Heart right ventricle (tissue), 16 donors: ENCODE measurements around the gene THSD4. TPM values are rescaled to one million over a fixed set of nuclear protein-coding genes. Genes with fewer than 3 reads are reported as not detected.

Source experiments
- ATAC-seq, 8 donors: fragments of 200-7000 bp; cut with Tn5 transposase; one replicate each; pipeline ENCODE4 v1.9.1; 2020; ENCODE audit warnings: mild to moderate bottlenecking in 8 of 8, moderate library complexity in 8 of 8, moderate number of reproducible peaks in 1 of 8
- DNase-seq, 2 donors: peaks; one replicate each; pipeline ENCODE4 v3.0.0-alpha.2; 2020
- H3K27ac ChIP-seq, 10 donors: fragments of 200-600 bp; sonication (generic) in 2 of 10; one replicate each; pipeline versions ENCODE4 v1.5.0 to v1.8.0; 2020 to 2022; ENCODE audit warnings: mild to moderate bottlenecking in 3 of 10
- H3K27me3 ChIP-seq, 7 donors: fragments of 200-600 bp; one replicate each; pipeline ENCODE4 v1.8.0; 2021 to 2022; ENCODE audit warnings: mild to moderate bottlenecking in 2 of 7
- H3K36me3 ChIP-seq, 9 donors: fragments of 200-600 bp; sonication (generic) in 1 of 9; one replicate each; pipeline versions ENCODE4 v1.5.0 to v1.8.0; 2020 to 2022; ENCODE audit warnings: mild to moderate bottlenecking in 2 of 9
- H3K4me1 ChIP-seq, 9 donors: fragments of 200-600 bp; sonication (generic) in 1 of 9; one replicate each; pipeline versions ENCODE4 v1.5.0 to v1.8.0; 2020 to 2022; ENCODE audit warnings: mild to moderate bottlenecking in 4 of 9
- H3K4me3 ChIP-seq, 10 donors: fragments of 200-600 bp; sonication (generic) in 2 of 10; one replicate each; pipeline versions ENCODE4 v1.5.0 to v1.8.0; 2020 to 2022; ENCODE audit warnings: mild to moderate bottlenecking in 7 of 10, moderate library complexity in 2 of 10
- H3K9me3 ChIP-seq, 11 donors: fragments of 200-600 bp in 10 of 11; sonication (generic) in 2 of 11; one replicate each; pipeline versions ENCODE4 v1.5.0 to v1.8.0; 2013 to 2022; ENCODE audit warnings: mild to moderate bottlenecking in 2 of 11, control low read depth in 1 of 11, moderate library complexity in 1 of 11
- WGBS, 2 donors: extraction: QIAGEN DNeasy Blood & Tissue Kit; methylation state at CpG; one replicate each; pipeline ENCODE4 v1.1.7; 2013; ENCODE audit warnings: inconsistent platforms in 1 of 2; 5-methylcytosine and 5-hydroxymethylcytosine counted together
- intact Hi-C, 10 donors: fragments of 100-400 bp; cut with DNase I; formaldehyde crosslinking; loops; one replicate each; pipeline versions ENCODE4 v1.11.1 to v1.14.2; 2022
- polyA plus RNA-seq, 2 donors: library from polyadenylated mRNA; stranded (reverse); fragments of 200-250 nt; gene quantifications; one replicate each; pipeline ENCODE4 v1.2.3, GENCODE V29; 2013
- total RNA-seq, 10 donors: library from RNA; stranded (reverse); fragmentation: NEBNext Ultra II Directional in 3 of 10; extraction: Animal tissue kit (Norgen Biotek cat#: 25700) in 3 of 10; gene quantifications; one replicate each; pipeline versions ENCODE4 v1.2.1 to v1.2.4, GENCODE V29; 2021 to 2023
- TF ChIP-seq, protein P1 (sequence below), 9 donors: fragments of 200-600 bp; sonication (generic) in 2 of 9; IDR thresholded peaks; one replicate each; pipeline versions ENCODE4 v1.5.0 to v1.8.0; 2021 to 2022; ENCODE audit warnings: antibody characterized with exemption in 9 of 9, mild to moderate bottlenecking in 5 of 9, moderate library complexity in 1 of 9
- donor health status: Arrhythmogenic right ventricular cardiomyopathy.
- donor health status: ischemic (EF 13 %, LVEDD 7.1; RV severe dilation, severe dysfunction).
- donor health status: healthy with polysubstance abuse.
- donor health status: DM: no; HTN: yes; CAD: no.
- donor health status: DM: no; HTN: no; CAD: no.
- donor health status: ischemic (EF 25% LVEDD 6.9; RV normal size, moderate dysfunction).
- donor health status: ischemic (EF 25% LVEDD 5.7; RV mildly dilated, moderate dysfunction).
- donor health status: healthy.
- donor health status: DM: yes; HTN: yes; CAD: no.
- donor health status: Ischemic cardiomyopathy.
- donor health status: ischemic (EF 35%, LVEDD 5.7; RV mildly dilated, moderate dysfunction).
- donor health status: nonischemic (EF 11% LVEDD 7.7; RV severe dilation, severe dysfunction).
- donor health status: DM: yes; HTN: yes; CAD: no.
- donor health status: PGD.
- donor health status: ischemic (EF 29% LVEDD 5.4; RV normal size, mild dysfunction).
- donor health status: nonischemic (EF 23%, LVEDD 6.1; RV moderate dilation, normal function).

The THSD4 gene
- total and polyA plus RNA-seq, 12 donors: 20.8 to 212 (median 139) TPM

DNA sequence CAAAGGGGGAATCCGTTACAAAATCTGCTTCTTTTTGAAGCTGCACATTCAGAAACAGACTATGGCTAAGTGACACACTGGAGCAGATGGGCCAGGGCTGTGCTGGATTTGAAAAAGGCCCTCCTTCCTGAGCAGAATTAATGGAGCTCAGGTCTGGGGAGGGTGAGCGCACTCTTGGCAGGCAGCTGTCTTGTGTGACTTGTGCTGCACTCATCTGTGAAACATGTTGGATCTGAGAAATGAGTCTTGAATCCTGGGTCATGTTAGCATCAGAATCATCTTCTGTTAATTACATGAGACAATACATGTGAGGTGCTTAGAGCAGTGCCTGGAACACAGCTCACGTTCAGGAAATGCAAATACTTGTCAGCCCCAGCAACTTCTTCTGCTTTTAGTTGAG lies 219.6 kb downstream of the THSD4 start:
- ATAC-seq (no peak), DNase-seq (no peak)
- WGBS, 2 donors: 88 to 91% methylated on average over 3 of the region's 3 CpGs
- Histone ChIP-seq H3K4me3 (no peak overlapping the region), H3K36me3 (peaks cover 0 to 11% (median 0%) of the 10 kb centered on the region in 9 donors), H3K27ac (peak overlapping the region in 5 of 10 donors; percentile 4 to 90 (median 87)), H3K9me3 (no peaks in the 10 kb centered on the region), H3K27me3 (no peaks in the 10 kb centered on the region), H3K4me1 (peaks cover 8 to 61% (median 24%) of the 10 kb centered on the region in 9 donors)
- TF ChIP-seq, protein P1, sequence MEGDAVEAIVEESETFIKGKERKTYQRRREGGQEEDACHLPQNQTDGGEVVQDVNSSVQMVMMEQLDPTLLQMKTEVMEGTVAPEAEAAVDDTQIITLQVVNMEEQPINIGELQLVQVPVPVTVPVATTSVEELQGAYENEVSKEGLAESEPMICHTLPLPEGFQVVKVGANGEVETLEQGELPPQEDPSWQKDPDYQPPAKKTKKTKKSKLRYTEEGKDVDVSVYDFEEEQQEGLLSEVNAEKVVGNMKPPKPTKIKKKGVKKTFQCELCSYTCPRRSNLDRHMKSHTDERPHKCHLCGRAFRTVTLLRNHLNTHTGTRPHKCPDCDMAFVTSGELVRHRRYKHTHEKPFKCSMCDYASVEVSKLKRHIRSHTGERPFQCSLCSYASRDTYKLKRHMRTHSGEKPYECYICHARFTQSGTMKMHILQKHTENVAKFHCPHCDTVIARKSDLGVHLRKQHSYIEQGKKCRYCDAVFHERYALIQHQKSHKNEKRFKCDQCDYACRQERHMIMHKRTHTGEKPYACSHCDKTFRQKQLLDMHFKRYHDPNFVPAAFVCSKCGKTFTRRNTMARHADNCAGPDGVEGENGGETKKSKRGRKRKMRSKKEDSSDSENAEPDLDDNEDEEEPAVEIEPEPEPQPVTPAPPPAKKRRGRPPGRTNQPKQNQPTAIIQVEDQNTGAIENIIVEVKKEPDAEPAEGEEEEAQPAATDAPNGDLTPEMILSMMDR (IDR thresholded peaks at IDR 0.05): no peak
- intact Hi-C loops: loop anchor here in 5 of 10 donors (5.0 to 10.0 kb wide), 3 partner anchors 70 to 220 kb away; partner anchors contain the start of gene THSD4 (in 4 of the 5)

DNA sequence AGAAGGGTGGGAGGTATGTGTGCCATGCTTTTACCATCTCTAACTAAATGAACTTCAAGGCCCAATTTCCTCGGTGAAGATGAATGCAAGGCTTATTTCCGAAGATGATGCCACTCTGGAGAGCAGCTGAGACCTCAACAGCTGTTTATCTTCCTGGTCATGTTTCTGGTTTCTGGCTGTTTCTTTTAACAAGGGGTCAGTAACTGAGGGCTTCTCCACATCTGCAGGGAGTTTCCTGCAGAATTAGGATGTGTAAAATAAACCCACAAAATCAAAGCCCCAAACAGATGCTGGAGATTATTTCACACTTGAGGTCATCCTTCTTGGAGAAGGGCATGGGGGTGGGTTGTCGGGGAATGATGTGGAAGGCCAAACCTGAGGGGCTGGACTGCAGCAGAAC lies 220.3 kb downstream of the THSD4 start:
- ATAC-seq (no peak), DNase-seq (no peak)
- intact Hi-C loops: loop anchor here in 5 of 10 donors (5.0 to 10.0 kb wide), 3 partner anchors 69 to 221 kb away; partner anchors contain the start of gene THSD4 (in 4 of the 5)
- 73 to 86% methylated on average over 3 of the region's 3 CpGs for WGBS, 2 donors
- Histone ChIP-seq H3K4me1 (peaks cover 7 to 54% (median 18%) of the 10 kb centered on the region in 9 donors), H3K9me3 (no peaks in the 10 kb centered on the region), H3K27ac (peak overlapping the region in 4 of 10 donors; percentile 2 to 89 (median 7)), H3K4me3 (no peak overlapping the region), H3K27me3 (no peaks in the 10 kb centered on the region), H3K36me3 (peaks cover 0 to 11% (median 0%) of the 10 kb centered on the region in 9 donors)
- TF ChIP-seq, protein P1 (IDR thresholded peaks at IDR 0.05): no peak

DNA sequence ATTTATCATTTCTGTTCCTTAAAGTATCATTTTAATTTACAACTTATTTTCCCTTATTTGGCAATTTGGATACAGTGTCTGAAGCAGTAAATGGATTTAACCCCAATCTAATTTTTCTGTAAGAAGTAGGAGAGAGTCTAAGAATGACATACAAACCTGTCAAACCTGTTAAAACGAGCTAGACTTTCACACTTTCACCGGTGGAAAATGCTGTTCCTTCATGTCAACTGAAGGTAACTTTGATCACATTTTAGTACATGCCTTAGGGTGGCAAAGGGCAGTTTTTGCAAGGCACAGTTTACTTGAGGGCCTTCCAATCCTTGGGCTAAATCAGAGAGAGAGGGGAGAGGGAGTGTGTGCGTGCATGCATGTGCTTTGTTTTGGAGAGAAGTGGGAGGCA lies 221.4 kb downstream of the THSD4 start:
- H3K27ac ChIP-seq: peak overlapping the region in 7 of 10 donors; percentile 28 to 94 (median 89)

DNA sequence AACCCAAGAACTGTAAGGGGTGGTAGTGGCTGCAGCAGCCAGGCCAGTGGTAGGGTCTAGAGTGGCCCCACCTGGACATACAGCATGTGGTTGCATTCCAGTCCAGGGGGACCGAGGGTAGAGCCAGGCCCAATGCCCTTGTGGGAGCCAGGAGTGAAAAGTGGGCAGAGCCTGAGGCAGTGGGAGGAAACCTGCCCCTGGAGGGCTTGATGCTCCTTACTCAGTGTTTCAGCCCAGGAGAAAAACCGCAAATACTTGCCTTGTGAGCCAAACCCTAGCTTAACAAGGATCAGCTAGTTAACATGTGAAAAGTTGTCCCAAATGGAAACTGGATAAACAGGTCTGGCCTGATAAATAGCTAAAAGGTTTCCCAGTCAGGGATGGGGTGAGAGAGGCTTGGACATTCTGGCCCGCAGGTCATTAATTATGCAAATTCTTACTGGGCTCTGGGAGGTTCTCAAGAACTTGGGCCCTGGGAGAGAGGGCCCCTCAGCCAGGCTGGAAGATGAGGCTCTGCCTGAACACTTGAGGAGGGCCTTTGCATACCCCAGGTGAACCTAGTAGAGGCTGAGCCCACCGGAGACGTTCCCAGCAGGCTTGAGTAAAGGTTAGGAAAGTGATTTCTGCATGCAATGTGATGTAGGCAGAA lies 222.1 kb downstream of the THSD4 start:
- H3K4me1 ChIP-seq: peaks cover 0 to 37% (median 11%) of the 10 kb centered on the region in 9 donors
- no peak for DNase-seq
- no peaks in the 10 kb centered on the region for H3K9me3 ChIP-seq
- no peak overlapping the region for H3K4me3 ChIP-seq
- peak overlapping the region; percentile 28 to 94 (median 82) for H3K27ac ChIP-seq
- peaks cover 0 to 11% (median 0%) of the 10 kb centered on the region in 9 donors for H3K36me3 ChIP-seq
- peak in 1 of 8 donors; percentile 51 for ATAC-seq
- 78 to 81% methylated on average over 5 of the region's 5 CpGs for WGBS, 2 donors
- no peaks in the 10 kb centered on the region for H3K27me3 ChIP-seq
- TF ChIP-seq, protein P1 (IDR thresholded peaks at IDR 0.05): no peak
- intact Hi-C loops: loop anchor here in 5 of 10 donors (5.0 to 10.0 kb wide), 3 partner anchors 67 to 223 kb away; partner anchors contain the start of gene THSD4 (in 4 of the 5)

More for the DNA sequence above, 221.4 kb downstream of the THSD4 start:
- peaks cover 0 to 43% (median 11%) of the 10 kb centered on the region in 9 donors for H3K4me1 ChIP-seq
- no peaks in the 10 kb centered on the region for H3K27me3 ChIP-seq
- H3K36me3 ChIP-seq: peaks cover 0 to 11% (median 0%) of the 10 kb centered on the region in 9 donors
- no peak for ATAC-seq
- H3K9me3 ChIP-seq: no peaks in the 10 kb centered on the region
- H3K4me3 ChIP-seq: no peak overlapping the region
- WGBS, 2 donors: 80 to 95% methylated on average over 3 of the region's 3 CpGs
- DNase-seq: no peak
- TF ChIP-seq, protein P1 (IDR thresholded peaks at IDR 0.05): no peak
- intact Hi-C loops: loop anchor here in 5 of 10 donors (5.0 to 10.0 kb wide), 3 partner anchors 68 to 222 kb away; partner anchors contain the start of gene THSD4 (in 4 of the 5)
